ENCODE data around the gene IQGAP1. TPM values are rescaled to one million over a fixed set of nuclear protein-coding genes. Genes with fewer than 3 reads are reported as not detected.
A peak's percentile ranks its signal among the peaks of the same experiment; 100 is the strongest.

IQGAP1 gene
- total RNA-seq, 2 experiments from 2014 or later: 217 to 221 TPM

- H3K36me3 Mint-ChIP-seq: peaks cover 53% of the 10 kb centered on the region
- DNase-seq: no peak
- no peak for ATAC-seq
- no peak overlapping the region for H3K27ac Mint-ChIP-seq
- H3K9me3 Mint-ChIP-seq (ENCODE audit: low read depth): no peaks in the 10 kb centered on the region
- no peaks in the 10 kb centered on the region for H3K27me3 Mint-ChIP-seq
- no peak overlapping the region for H3K4me3 Mint-ChIP-seq
- peaks cover 29% of the 10 kb centered on the region for H3K4me1 Mint-ChIP-seq
- CTCF ChIA-PET: interaction anchor here (0.5 to 2.3 kb wide), 5 partner anchors 12 to 179 kb away, joined by 3 to 11 read pairs (median 4); no protein-coding TSS in a partner anchor
Measured at GRCh38 chr15:90465930-90466567, 78.0 kb downstream of the IQGAP1 start.

GRCh38 chr15:90469723-90470122 lies 81.7 kb downstream of the IQGAP1 start:
- H3K27ac Mint-ChIP-seq: peak overlapping the region; percentile 8
- H3K27me3 Mint-ChIP-seq: no peaks in the 10 kb centered on the region
- no peak for DNase-seq
- CTCF ChIA-PET: interaction anchor here (0.6 to 1.9 kb wide), 6 partner anchors 9 to 463 kb away, joined by 3 to 8 read pairs (median 3); partner anchors contain the start of gene HDDC3
- no peak overlapping the region for H3K4me3 Mint-ChIP-seq
- ATAC-seq: no peak
- no peaks in the 10 kb centered on the region for H3K9me3 Mint-ChIP-seq (ENCODE audit: low read depth)
- H3K4me1 Mint-ChIP-seq: peaks cover 21% of the 10 kb centered on the region
- peaks cover 58% of the 10 kb centered on the region for H3K36me3 Mint-ChIP-seq

- CTCF ChIA-PET: interaction anchor here (0.7 to 1.9 kb wide), 6 partner anchors 10 to 462 kb away, joined by 3 to 8 read pairs (median 3); partner anchors contain the start of gene HDDC3
- Mint-ChIP-seq H3K4me3 (no peak overlapping the region), H3K27ac (peak overlapping the region; percentile 39), H3K9me3 (ENCODE audit: low read depth) (no peaks in the 10 kb centered on the region), H3K36me3 (peaks cover 52% of the 10 kb centered on the region), H3K4me1 (peaks cover 18% of the 10 kb centered on the region), H3K27me3 (no peaks in the 10 kb centered on the region)
- no peak for DNase-seq
- ATAC-seq: no peak
Measured at GRCh38 chr15:90470453-90470852, 82.4 kb downstream of the IQGAP1 start.

- Mint-ChIP-seq H3K4me1 (peaks cover 18% of the 10 kb centered on the region), H3K36me3 (peaks cover 48% of the 10 kb centered on the region)
Measured at GRCh38 chr15:90471126-90471525, 83.1 kb downstream of the IQGAP1 start.

GRCh38 chr15:90471769-90472168 lies 83.7 kb downstream of the IQGAP1 start:
- no peaks in the 10 kb centered on the region for H3K27me3 Mint-ChIP-seq
- no peaks in the 10 kb centered on the region for H3K9me3 Mint-ChIP-seq (ENCODE audit: low read depth)
- DNase-seq (no peak), ATAC-seq (no peak)
- CTCF ChIA-PET: interaction anchor here (0.8 to 1.5 kb wide), 4 partner anchors 9 to 152 kb away, joined by 3 to 4 read pairs (median 4); no protein-coding TSS in a partner anchor
- H3K4me3 Mint-ChIP-seq: no peak overlapping the region
- no peak overlapping the region for H3K27ac Mint-ChIP-seq
- peaks cover 24% of the 10 kb centered on the region for H3K4me1 Mint-ChIP-seq
- peaks cover 49% of the 10 kb centered on the region for H3K36me3 Mint-ChIP-seq

More at GRCh38 chr15:90471126-90471525, 83.1 kb downstream of the IQGAP1 start:
- H3K9me3 Mint-ChIP-seq (ENCODE audit: low read depth): no peaks in the 10 kb centered on the region
- H3K27ac Mint-ChIP-seq: peak overlapping the region; percentile 39
- CTCF ChIA-PET: interaction anchor here (1.0 to 1.9 kb wide), 5 partner anchors 9 to 461 kb away, joined by 3 to 8 read pairs (median 3); partner anchors contain the start of gene HDDC3
- H3K27me3 Mint-ChIP-seq: no peaks in the 10 kb centered on the region
- no peak for DNase-seq
- H3K4me3 Mint-ChIP-seq: no peak overlapping the region
- no peak for ATAC-seq

GRCh38 chr15:90478846-90479481 lies 90.9 kb downstream of the IQGAP1 start:
- H3K9me3 Mint-ChIP-seq (ENCODE audit: low read depth): no peaks in the 10 kb centered on the region
- CTCF ChIA-PET: interaction anchor here (0.6 to 3.6 kb wide), 7 partner anchors 18 to 159 kb away, joined by 3 to 10 read pairs (median 4); no protein-coding TSS in a partner anchor
- peak overlapping the region; percentile 8 for H3K27ac Mint-ChIP-seq
- H3K27me3 Mint-ChIP-seq: no peaks in the 10 kb centered on the region
- no peak for DNase-seq
- H3K36me3 Mint-ChIP-seq: peaks cover 61% of the 10 kb centered on the region
- ATAC-seq: no peak
- H3K4me1 Mint-ChIP-seq: peaks cover 56% of the 10 kb centered on the region
- no peak overlapping the region for H3K4me3 Mint-ChIP-seq

GRCh38 chr15:90479656-90480055 lies 91.6 kb downstream of the IQGAP1 start:
- Mint-ChIP-seq H3K9me3 (ENCODE audit: low read depth) (no peaks in the 10 kb centered on the region), H3K4me1 (peaks cover 56% of the 10 kb centered on the region), H3K36me3 (peaks cover 60% of the 10 kb centered on the region), H3K27ac (no peak overlapping the region), H3K27me3 (no peaks in the 10 kb centered on the region), H3K4me3 (no peak overlapping the region)
- CTCF ChIA-PET: interaction anchor here (1.3 to 4.1 kb wide), 5 partner anchors 19 to 160 kb away, joined by 4 to 56 read pairs (median 9); no protein-coding TSS in a partner anchor
- ATAC-seq: no peak
- DNase-seq: no peak

- ATAC-seq: peak; percentile 81
- CTCF ChIA-PET: interaction anchor here (0.5 to 4.1 kb wide), 28 partner anchors 10 to 453 kb away, joined by 3 to 71 read pairs (median 6); no protein-coding TSS in a partner anchor
- Mint-ChIP-seq H3K4me1 (peaks cover 56% of the 10 kb centered on the region), H3K36me3 (peaks cover 67% of the 10 kb centered on the region), H3K4me3 (no peak overlapping the region), H3K27me3 (no peaks in the 10 kb centered on the region), H3K27ac (peak overlapping the region; percentile 31), H3K9me3 (ENCODE audit: low read depth) (no peaks in the 10 kb centered on the region)
- DNase-seq: peak; percentile 89
Measured at GRCh38 chr15:90481023-90481422, 93.0 kb downstream of the IQGAP1 start.

- peaks cover 69% of the 10 kb centered on the region for H3K36me3 Mint-ChIP-seq
Measured at GRCh38 chr15:90482124-90483011, 94.3 kb downstream of the IQGAP1 start.

GRCh38 chr15:90483012-90483307 lies 94.9 kb downstream of the IQGAP1 start:
- Mint-ChIP-seq H3K36me3 (peaks cover 67% of the 10 kb centered on the region), H3K27ac (no peak overlapping the region), H3K27me3 (no peaks in the 10 kb centered on the region), H3K9me3 (ENCODE audit: low read depth) (no peaks in the 10 kb centered on the region), H3K4me3 (no peak overlapping the region), H3K4me1 (peaks cover 44% of the 10 kb centered on the region)
- no peak for DNase-seq
- no peak for ATAC-seq
- CTCF ChIA-PET: interaction anchor here (0.7 to 4.1 kb wide), 27 partner anchors 15 to 449 kb away, joined by 3 to 71 read pairs (median 6); partner anchors contain the start of gene IQGAP1

More at GRCh38 chr15:90482124-90483011, 94.3 kb downstream of the IQGAP1 start:
- CTCF ChIA-PET: interaction anchor here (0.7 to 4.1 kb wide), 45 partner anchors 11 to 449 kb away, joined by 3 to 71 read pairs (median 5); partner anchors contain the start of gene IQGAP1
- no peak overlapping the region for H3K4me3 Mint-ChIP-seq
- peaks cover 47% of the 10 kb centered on the region for H3K4me1 Mint-ChIP-seq
- no peak overlapping the region for H3K27ac Mint-ChIP-seq
- peak; percentile 67 for DNase-seq
- H3K27me3 Mint-ChIP-seq: no peaks in the 10 kb centered on the region
- peak; percentile 43 for ATAC-seq
- no peaks in the 10 kb centered on the region for H3K9me3 Mint-ChIP-seq (ENCODE audit: low read depth)

GRCh38 chr15:90483637-90484036 lies 95.6 kb downstream of the IQGAP1 start:
- ATAC-seq: no peak
- H3K36me3 Mint-ChIP-seq: peaks cover 65% of the 10 kb centered on the region

GRCh38 chr15:90487186-90487585 lies 99.1 kb downstream of the IQGAP1 start:
- ATAC-seq: no peak
- Mint-ChIP-seq H3K4me3 (no peak overlapping the region), H3K36me3 (peaks cover 69% of the 10 kb centered on the region), H3K4me1 (peaks cover 9% of the 10 kb centered on the region), H3K27me3 (no peaks in the 10 kb centered on the region), H3K27ac (no peak overlapping the region), H3K9me3 (ENCODE audit: low read depth) (no peaks in the 10 kb centered on the region)
- no peak for DNase-seq
- CTCF ChIA-PET: interaction anchor here (1.4 kb wide), 1 partner anchor 167 kb away, joined by 4 read pairs; no protein-coding TSS in a partner anchor

More at GRCh38 chr15:90483637-90484036, 95.6 kb downstream of the IQGAP1 start:
- Mint-ChIP-seq H3K4me1 (peaks cover 42% of the 10 kb centered on the region), H3K27ac (no peak overlapping the region), H3K27me3 (no peaks in the 10 kb centered on the region), H3K4me3 (no peak overlapping the region), H3K9me3 (ENCODE audit: low read depth) (no peaks in the 10 kb centered on the region)
- no peak for DNase-seq
- CTCF ChIA-PET: interaction anchor here (1.4 to 4.1 kb wide), 5 partner anchors 16 to 164 kb away, joined by 5 to 71 read pairs (median 15); no protein-coding TSS in a partner anchor
